GM12873 (cell line): ENCODE measurements around the gene NFATC3.

Source experiments
- CTCF ChIP-seq: IDR thresholded peaks from 2 replicates; pipeline ENCODE4 v1.5.1; 2012; ENCODE audit warnings: low read depth, mild to moderate bottlenecking, moderate library complexity, low read length, control low read depth; ENCODE audit not compliant: insufficient read depth; ENCODE audit errors: missing control alignments

The NFATC3 gene

GRCh38 chr16:68144008-68144407, 58.8 kb downstream of the NFATC3 start:
- no peak for TF ChIP-seq CTCF

GRCh38 chr16:68146585-68146984, 61.4 kb downstream of the NFATC3 start:
- no peak for TF ChIP-seq CTCF

GRCh38 chr16:68147444-68147843, 62.3 kb downstream of the NFATC3 start:
- no peak for TF ChIP-seq CTCF

- TF ChIP-seq CTCF: no peak
These were observed 64.4 kb downstream of the NFATC3 start for GRCh38 chr16:68149596-68149995.

GRCh38 chr16:68155425-68155824, 70.3 kb downstream of the NFATC3 start:
- no peak for TF ChIP-seq CTCF

- no peak for TF ChIP-seq CTCF
These were observed 77.2 kb downstream of the NFATC3 start for GRCh38 chr16:68162413-68162812.

- no peak for TF ChIP-seq CTCF
These were observed 81.1 kb downstream of the NFATC3 start for GRCh38 chr16:68166264-68166663.
